Gastrocnemius medialis (tissue), 4 donors: ENCODE data around the gene RUNX3.

Experiments
- POLR2A ChIP-seq, 2 donors: fragments of 450-650 bp; IDR thresholded peaks; one replicate each; pipeline ENCODE4 v1.6.1; 2017; ENCODE audit warnings: antibody characterized with exemption in 2 of 2, mild to moderate bottlenecking in 2 of 2, moderate library complexity in 2 of 2
- TF ChIP-seq, protein P1 (sequence below), 5 experiments: fragments of 450-650 bp in 3 of 5; fragments of 200-600 bp in 2 of 5; sonication (generic) in 2 of 5; IDR thresholded peaks in 4 of 5; conservative IDR thresholded peaks in 1 of 5; 1 replicate in 4 of 5; 2 replicates in 1 of 5; pipeline ENCODE4 v1.5.1; 2016 to 2019; ENCODE audit warnings: antibody characterized with exemption in 5 of 5, mild to moderate bottlenecking in 3 of 5, moderate library complexity in 3 of 5

DNA sequence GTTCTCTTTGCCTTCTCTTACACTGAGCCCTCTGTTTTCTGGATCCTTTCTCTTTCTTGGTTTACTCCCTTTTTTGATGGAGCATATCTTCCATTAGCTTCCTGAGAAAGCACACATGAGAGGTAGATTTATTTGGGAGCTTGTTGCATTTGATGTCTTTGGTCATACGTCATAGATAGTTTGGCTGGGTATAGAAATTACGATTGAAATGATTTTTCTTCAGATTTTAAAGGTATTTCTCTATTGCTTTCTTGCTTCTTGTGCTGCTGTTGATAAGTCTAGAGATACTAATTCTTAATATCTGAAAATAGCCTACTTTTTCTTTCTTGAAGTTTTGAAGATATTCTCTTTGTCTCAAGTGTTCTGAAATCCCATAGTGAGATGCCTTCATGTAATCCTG, 45.3 kb upstream of the RUNX3 start:
- TF ChIP-seq, protein P1, sequence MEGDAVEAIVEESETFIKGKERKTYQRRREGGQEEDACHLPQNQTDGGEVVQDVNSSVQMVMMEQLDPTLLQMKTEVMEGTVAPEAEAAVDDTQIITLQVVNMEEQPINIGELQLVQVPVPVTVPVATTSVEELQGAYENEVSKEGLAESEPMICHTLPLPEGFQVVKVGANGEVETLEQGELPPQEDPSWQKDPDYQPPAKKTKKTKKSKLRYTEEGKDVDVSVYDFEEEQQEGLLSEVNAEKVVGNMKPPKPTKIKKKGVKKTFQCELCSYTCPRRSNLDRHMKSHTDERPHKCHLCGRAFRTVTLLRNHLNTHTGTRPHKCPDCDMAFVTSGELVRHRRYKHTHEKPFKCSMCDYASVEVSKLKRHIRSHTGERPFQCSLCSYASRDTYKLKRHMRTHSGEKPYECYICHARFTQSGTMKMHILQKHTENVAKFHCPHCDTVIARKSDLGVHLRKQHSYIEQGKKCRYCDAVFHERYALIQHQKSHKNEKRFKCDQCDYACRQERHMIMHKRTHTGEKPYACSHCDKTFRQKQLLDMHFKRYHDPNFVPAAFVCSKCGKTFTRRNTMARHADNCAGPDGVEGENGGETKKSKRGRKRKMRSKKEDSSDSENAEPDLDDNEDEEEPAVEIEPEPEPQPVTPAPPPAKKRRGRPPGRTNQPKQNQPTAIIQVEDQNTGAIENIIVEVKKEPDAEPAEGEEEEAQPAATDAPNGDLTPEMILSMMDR (IDR thresholded peaks at IDR 0.05 in 4 of 5, conservative IDR thresholded peaks at IDR 0.05 in 1 of 5): no peak
- TF ChIP-seq POLR2A (IDR thresholded peaks at IDR 0.05): no peak
